K562 (cell line): Measurements from ENCODE around the gene AKNAD1. TPM values are rescaled to one million over a fixed set of nuclear protein-coding genes. Genes with fewer than 3 reads are reported as not detected.

ENCODE experiments used
- ARHGAP35 ChIP-seq: fragments of 450-650 bp; IDR thresholded peaks from 2 replicates; pipeline ENCODE4 v1.6.1; 2018; ENCODE audit not compliant: partially characterized antibody
- CBX8 ChIP-seq: fragments of 200-600 bp; sonication (generic); IDR thresholded peaks from 2 replicates; pipeline ENCODE4 v1.6.1; 2012; ENCODE audit warnings: borderline replicate concordance, mixed run types, low read depth, mild to moderate bottlenecking, moderate library complexity, mixed read lengths, low read length, control low read depth, inconsistent platforms; ENCODE audit not compliant: poor library complexity, severe bottlenecking; ENCODE audit errors: extremely low read depth
- EP400 ChIP-seq: fragments of 450-650 bp; IDR thresholded peaks from 2 replicates; pipeline ENCODE4 v1.6.1; 2017; ENCODE audit warnings: antibody characterized with exemption, mild to moderate bottlenecking, moderate library complexity
- JUN ChIP-seq, 2 experiments: sonication (generic) in 1 of 2; formaldehyde crosslinking in 1 of 2; IDR thresholded peaks; 2 replicates each; pipeline versions ENCODE4 v1.6.1 to v1.8.0; 2012 to 2022; ENCODE audit warnings: borderline replicate concordance in 2 of 2, mild to moderate bottlenecking in 2 of 2, improper control_type of control experiment in 1 of 2, low read depth in 1 of 2, low read length in 1 of 2, missing genetic modification reagents in 1 of 2
- KDM5B ChIP-seq: fragments of 200-600 bp; sonication (generic); IDR thresholded peaks from 2 replicates; pipeline ENCODE4 v1.6.1; 2012; ENCODE audit warnings: low read depth, mild to moderate bottlenecking, moderate library complexity, low read length, control low read depth, inconsistent platforms; ENCODE audit not compliant: insufficient replicate concordance
- MXI1 ChIP-seq: IDR thresholded peaks from 2 replicates; pipeline ENCODE4 v1.6.1; 2011; ENCODE audit warnings: low read depth, mild to moderate bottlenecking, improper control_type of control experiment, low read length
- PHTF2 ChIP-seq: fragments of 250-450 bp; sonication (Bioruptor Pico); IDR thresholded peaks from 2 replicates; pipeline ENCODE4 v1.5.0; 2021; ENCODE audit warnings: mild to moderate bottlenecking
- PTBP1 ChIP-seq: fragments of 200-400 bp; formaldehyde crosslinking; IDR thresholded peaks from 2 replicates; pipeline ENCODE4 v1.6.1; 2017; ENCODE audit warnings: low read depth, low read length
- RBM17 ChIP-seq: fragments of 200-400 bp; formaldehyde crosslinking; IDR thresholded peaks from 2 replicates; pipeline ENCODE4 v1.6.1; 2017; ENCODE audit warnings: low read depth, mild to moderate bottlenecking, low read length, borderline replicate concordance
- SMARCA4 ChIP-seq: fragments of 450-650 bp; IDR thresholded peaks from 2 replicates; pipeline ENCODE4 v1.6.1; 2016
- SPI1 ChIP-seq: IDR thresholded peaks from 2 replicates; pipeline ENCODE4 v1.6.1; 2011; ENCODE audit warnings: low read depth, low read length, control low read depth, borderline replicate concordance
- SRF ChIP-seq, 2 experiments: fragments of 250-450, 450-650 bp in 1 of 2; sonication (Bioruptor Pico) in 1 of 2; sonication (generic) in 1 of 2; formaldehyde crosslinking; IDR thresholded peaks; 2 replicates each; pipeline versions ENCODE4 v1.5.0 to v1.5.1; 2020 to 2022; ENCODE audit warnings: mild to moderate bottlenecking in 1 of 2, missing genetic modification reagents in 1 of 2
- STAT5B ChIP-seq: fragments of 250-450 bp; sonication (Bioruptor Pico); IDR thresholded peaks from 2 replicates; pipeline ENCODE4 v1.8.0; 2021; ENCODE audit warnings: mild to moderate bottlenecking, inconsistent platforms
- TFAM ChIP-seq: fragments of 250-450 bp; sonication (Bioruptor Pico); conservative IDR thresholded peaks from 2 replicates; pipeline ENCODE4 v1.5.0; 2021; ENCODE audit warnings: mild to moderate bottlenecking, moderate library complexity
- ZNF121 ChIP-seq: sonication (generic); formaldehyde crosslinking; conservative IDR thresholded peaks from 2 replicates; pipeline ENCODE4 v1.8.0; 2022; ENCODE audit warnings: missing genetic modification reagents
- ZNF717 ChIP-seq: fragments of 250-450 bp; sonication (Bioruptor Pico); IDR thresholded peaks from 2 replicates; pipeline ENCODE4 v1.5.0; 2021
- ZSCAN32 ChIP-seq: fragments of 450-650 bp; formaldehyde crosslinking; IDR thresholded peaks from 2 replicates; pipeline ENCODE4 v1.4.0; 2020; ENCODE audit warnings: mild to moderate bottlenecking, moderate library complexity
- polyA plus RNA-seq, 8 experiments: library from polyadenylated mRNA; depleted of rRNA in 4 of 8; stranded (reverse) in 5 of 8; unstranded in 3 of 8; fragments of >200 nt; fragmentation: Nextera tagmentation in 2 of 8; fragmentation: Illumina TruSeq in 1 of 8; extraction: Ambion mirVana in 2 of 8; extraction: Trizol in 1 of 8; gene quantifications; 2 replicates each; pipeline versions ENCODE4 v1.2.1 to v1.2.3, GENCODE V29; 2011 to 2014; ENCODE audit warnings: inconsistent platforms in 1 of 8, missing spikeins in 1 of 8
- total RNA-seq, 7 experiments: library from RNA; depleted of rRNA in 6 of 7; stranded (reverse); fragments of >200 nt in 6 of 7; fragmentation: Illumina TruSeq in 2 of 7; extraction: Trizol in 2 of 7; gene quantifications; 2 replicates each; pipeline versions ENCODE4 v1.2.1 to v1.2.3, GENCODE V29; 2011 to 2021; ENCODE audit warnings: low replicate concordance in 1 of 7
- TF ChIP-seq, protein P1 (sequence below): fragments of 450-650 bp; formaldehyde crosslinking; IDR thresholded peaks from 2 replicates; pipeline ENCODE4 v1.4.0; 2020; ENCODE audit warnings: mild to moderate bottlenecking, mixed read lengths
- TF ChIP-seq, protein P2 (sequence below), 2 experiments: IDR thresholded peaks; 2 replicates each; pipeline ENCODE4 v1.6.1; 2012; ENCODE audit warnings: improper control_type of control experiment in 2 of 2, low read depth in 2 of 2, low read length in 2 of 2, borderline replicate concordance in 1 of 2
- TF ChIP-seq, protein P3 (sequence below): IDR thresholded peaks from 3 replicates; pipeline ENCODE4 v1.6.1; 2011; ENCODE audit warnings: borderline replicate concordance, mild to moderate bottlenecking; ENCODE audit not compliant: insufficient read length, insufficient read depth
- TF ChIP-seq, protein P4 (sequence below): sonication (generic); formaldehyde crosslinking; IDR thresholded peaks from 2 replicates; pipeline ENCODE4 v1.8.0; 2022; ENCODE audit warnings: missing genetic modification reagents, mild to moderate bottlenecking, borderline replicate concordance

The AKNAD1 gene
- total and polyA plus RNA-seq, 9 of the 15 experiments (the other 6 are each of a cell fraction or from before 2014, with no cell fraction given) = 0.13 to 0.30 TPM; not detected in 7

DNA sequence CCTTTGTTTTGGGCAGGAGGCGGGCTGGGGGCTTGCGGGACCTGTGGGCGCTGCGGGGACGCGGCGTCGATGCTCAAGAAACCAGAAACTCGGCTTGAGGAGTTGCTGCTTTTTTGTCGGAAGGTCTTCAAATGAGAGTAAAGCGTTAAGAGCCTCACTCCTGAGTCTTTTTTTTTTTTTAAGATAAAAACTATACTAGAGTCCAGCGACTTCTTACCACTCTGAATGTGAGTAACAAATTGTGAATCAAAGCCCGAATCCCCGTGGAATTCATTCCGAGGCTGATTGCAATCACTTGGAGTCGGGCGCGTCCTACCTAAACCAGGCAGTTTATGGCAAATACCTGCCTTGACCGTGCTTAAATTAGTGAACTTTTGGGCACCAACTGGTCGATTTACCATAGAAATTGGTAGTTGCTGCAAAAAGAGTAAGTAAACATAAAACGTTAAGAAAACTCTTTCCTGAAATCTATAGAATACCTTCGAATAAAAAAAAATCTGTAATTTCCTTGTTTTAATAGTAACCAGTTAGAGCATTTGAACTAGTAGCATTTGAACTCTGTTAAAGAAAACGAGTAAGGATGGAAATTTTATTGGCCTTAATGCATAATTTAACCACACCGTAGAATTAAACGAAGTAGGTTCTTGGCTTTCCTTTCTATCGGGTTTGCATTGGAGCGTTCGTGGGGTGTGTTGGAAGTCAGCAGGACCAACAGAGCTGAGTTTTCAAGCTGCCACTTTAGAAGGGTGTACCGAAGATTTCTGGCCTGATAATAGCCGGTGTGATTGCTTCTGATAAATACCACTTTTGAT is 20.7 kb upstream of the AKNAD1 start (continued):
- TF ChIP-seq MXI1 (no peak), ARHGAP35 (no peak), PTBP1 (no peak), EP400 (no peak), ZNF121 (0 out of 2 replicates have a peak, but pooled peaks have one; percentile 1), SMARCA4 (0 out of 2 replicates have a peak, but pooled peaks have one; percentile 13), SRF (CRISPR knock-in tag; IDR thresholded peaks at IDR 0.05) (no peak), CBX8 (peak; percentile 55), RBM17 (no peak), JUN (IDR thresholded peaks at IDR 0.05; ENCODE audit: borderline replicate concordance, low read depth, low read length) (no peak), JUN (CRISPR knock-in tag; IDR thresholded peaks at IDR 0.05; ENCODE audit: borderline replicate concordance) (no peak), SPI1 (no peak), ZNF717 (CRISPR knock-in tag) (no peak), PHTF2 (CRISPR knock-in tag) (no peak), KDM5B (no peak), TFAM (no peak), ZSCAN32 (CRISPR knock-in tag) (no peak), STAT5B (no peak)
- TF ChIP-seq, protein P1, sequence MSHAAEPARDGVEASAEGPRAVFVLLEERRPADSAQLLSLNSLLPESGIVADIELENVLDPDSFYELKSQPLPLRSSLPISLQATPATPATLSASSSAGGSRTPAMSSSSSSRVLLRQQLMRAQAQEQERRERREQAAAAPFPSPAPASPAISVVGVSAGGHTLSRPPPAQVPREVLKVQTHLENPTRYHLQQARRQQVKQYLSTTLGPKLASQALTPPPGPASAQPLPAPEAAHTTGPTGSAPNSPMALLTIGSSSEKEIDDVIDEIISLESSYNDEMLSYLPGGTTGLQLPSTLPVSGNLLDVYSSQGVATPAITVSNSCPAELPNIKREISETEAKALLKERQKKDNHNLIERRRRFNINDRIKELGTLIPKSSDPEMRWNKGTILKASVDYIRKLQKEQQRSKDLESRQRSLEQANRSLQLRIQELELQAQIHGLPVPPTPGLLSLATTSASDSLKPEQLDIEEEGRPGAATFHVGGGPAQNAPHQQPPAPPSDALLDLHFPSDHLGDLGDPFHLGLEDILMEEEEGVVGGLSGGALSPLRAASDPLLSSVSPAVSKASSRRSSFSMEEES (CRISPR knock-in tag) = no peak
- TF ChIP-seq, protein P2, sequence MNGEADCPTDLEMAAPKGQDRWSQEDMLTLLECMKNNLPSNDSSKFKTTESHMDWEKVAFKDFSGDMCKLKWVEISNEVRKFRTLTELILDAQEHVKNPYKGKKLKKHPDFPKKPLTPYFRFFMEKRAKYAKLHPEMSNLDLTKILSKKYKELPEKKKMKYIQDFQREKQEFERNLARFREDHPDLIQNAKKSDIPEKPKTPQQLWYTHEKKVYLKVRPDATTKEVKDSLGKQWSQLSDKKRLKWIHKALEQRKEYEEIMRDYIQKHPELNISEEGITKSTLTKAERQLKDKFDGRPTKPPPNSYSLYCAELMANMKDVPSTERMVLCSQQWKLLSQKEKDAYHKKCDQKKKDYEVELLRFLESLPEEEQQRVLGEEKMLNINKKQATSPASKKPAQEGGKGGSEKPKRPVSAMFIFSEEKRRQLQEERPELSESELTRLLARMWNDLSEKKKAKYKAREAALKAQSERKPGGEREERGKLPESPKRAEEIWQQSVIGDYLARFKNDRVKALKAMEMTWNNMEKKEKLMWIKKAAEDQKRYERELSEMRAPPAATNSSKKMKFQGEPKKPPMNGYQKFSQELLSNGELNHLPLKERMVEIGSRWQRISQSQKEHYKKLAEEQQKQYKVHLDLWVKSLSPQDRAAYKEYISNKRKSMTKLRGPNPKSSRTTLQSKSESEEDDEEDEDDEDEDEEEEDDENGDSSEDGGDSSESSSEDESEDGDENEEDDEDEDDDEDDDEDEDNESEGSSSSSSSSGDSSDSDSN (IDR thresholded peaks at IDR 0.05; ENCODE audit: borderline replicate concordance in 1 of 2, low read depth in 2 of 2, low read length in 2 of 2) = 0 out of 4 replicates have a peak, but pooled peaks of 1 of the 2 experiments have one; percentile 1
- TF ChIP-seq, protein P3, sequence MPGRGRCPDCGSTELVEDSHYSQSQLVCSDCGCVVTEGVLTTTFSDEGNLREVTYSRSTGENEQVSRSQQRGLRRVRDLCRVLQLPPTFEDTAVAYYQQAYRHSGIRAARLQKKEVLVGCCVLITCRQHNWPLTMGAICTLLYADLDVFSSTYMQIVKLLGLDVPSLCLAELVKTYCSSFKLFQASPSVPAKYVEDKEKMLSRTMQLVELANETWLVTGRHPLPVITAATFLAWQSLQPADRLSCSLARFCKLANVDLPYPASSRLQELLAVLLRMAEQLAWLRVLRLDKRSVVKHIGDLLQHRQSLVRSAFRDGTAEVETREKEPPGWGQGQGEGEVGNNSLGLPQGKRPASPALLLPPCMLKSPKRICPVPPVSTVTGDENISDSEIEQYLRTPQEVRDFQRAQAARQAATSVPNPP = no peak
- TF ChIP-seq, protein P4, sequence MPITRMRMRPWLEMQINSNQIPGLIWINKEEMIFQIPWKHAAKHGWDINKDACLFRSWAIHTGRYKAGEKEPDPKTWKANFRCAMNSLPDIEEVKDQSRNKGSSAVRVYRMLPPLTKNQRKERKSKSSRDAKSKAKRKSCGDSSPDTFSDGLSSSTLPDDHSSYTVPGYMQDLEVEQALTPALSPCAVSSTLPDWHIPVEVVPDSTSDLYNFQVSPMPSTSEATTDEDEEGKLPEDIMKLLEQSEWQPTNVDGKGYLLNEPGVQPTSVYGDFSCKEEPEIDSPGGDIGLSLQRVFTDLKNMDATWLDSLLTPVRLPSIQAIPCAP = 0 out of 2 replicates have a peak, but pooled peaks have one; percentile 19
